Measurements from ENCODE around the gene MLLT11.

The MLLT11 gene

GRCh38 chr1:151060007-151060656, at the start of gene MLLT11:
MLLT11 (plus strand) TSS chr1:151060397; CDS start chr1:151067225, 6,828 bp downstream.
- DNase-seq = peak; percentile 85

- DNase-seq = peak; percentile 23
These were observed 48.9 kb upstream of the MLLT11 start for GRCh38 chr1:151011154-151011850.

DNA sequence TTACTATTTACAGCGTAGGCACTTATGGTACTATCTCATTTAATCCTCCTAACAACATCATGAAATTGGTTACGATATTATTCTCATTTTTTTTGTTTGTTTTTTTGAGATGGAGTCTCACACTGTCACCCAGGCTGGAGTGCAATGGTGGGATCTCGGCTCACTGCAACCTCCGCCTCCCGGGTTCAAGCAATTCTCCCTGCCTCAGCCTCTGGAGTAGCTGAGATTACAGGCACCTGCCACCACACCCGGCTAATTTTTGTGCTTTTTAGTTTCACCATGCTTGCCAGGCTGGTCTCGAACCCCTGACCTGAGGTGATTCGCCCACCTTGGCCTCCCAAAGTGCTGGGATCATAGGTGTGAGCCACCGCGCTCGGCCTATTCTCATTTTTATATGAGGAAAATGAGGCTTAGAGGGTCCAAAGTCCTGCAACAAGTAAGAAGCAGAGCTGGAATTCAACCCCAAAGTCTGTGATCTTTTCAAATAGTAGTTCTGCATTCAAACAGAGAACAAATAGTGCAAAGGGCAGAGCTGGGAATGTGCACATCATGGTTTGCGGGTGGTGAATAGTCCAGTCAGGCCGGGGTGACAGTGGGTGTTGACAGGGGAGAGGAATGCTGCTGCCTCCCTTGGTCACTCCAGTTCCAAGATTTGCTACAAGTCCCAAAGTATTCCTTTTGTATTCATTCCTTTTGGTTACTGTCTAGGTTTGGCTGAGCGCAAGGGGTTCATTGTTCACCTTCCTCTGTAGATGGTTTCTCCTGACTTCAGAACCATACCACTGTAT, 47.3 kb upstream of the MLLT11 start:
- no peak for DNase-seq

- DNase-seq = no peak
These were observed 46.7 kb upstream of the MLLT11 start for GRCh38 chr1:151013518-151013917.

DNA sequence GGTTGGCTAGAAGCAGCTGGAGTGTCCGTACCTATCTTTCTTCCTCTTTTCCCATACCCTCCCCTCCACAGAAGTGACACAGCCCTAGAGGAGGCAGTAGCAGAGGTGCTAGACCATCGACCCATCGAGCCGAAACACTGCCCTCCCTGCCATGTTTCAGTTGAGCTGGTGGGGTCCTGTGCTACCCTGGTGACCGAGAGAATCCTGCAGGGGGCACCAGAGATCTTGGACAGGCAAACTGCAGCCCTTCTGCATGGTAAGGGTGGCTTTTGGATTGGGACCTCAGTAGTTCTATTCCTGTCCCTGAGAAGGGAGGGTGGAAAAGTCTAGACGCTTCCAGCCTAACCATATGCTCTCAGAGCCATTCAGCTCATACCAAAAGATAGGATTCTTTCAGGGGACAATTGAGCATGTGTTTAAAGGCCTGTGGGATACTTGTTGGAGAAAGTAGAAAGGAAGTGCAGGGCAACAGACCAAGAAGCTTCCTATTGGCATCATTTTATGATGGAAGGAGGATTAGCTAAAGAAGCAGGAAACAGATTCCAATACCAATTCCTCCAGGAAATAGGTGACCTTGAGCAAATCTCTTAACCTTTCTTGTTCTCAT, 35.6 kb upstream of the MLLT11 start:
- DNase-seq = peak; percentile 59

GRCh38 chr1:151026460-151026859, 33.7 kb upstream of the MLLT11 start:
- no peak for DNase-seq

- no peak for DNase-seq
These were observed 28.0 kb upstream of the MLLT11 start for GRCh38 chr1:151032164-151032563.

DNA sequence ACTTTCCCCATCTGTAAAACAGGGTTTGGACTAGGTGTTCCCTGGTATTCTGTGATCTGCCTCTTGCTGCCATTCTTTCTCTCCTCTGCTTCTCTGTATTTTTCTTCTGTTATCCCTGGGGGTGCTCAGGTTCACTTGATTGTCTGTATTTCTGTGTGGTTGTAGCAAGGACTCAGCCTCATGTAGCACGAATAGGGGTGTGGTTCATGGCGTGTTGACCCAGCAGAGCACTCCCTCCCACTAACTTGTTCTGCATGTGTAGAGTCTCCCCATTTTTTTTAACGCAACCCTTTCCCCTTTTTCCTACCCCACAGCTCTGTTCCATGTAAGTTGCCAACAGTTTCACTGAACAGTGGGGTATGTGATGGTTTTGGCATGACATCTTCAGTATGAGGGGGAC, 25.0 kb upstream of the MLLT11 start:
- no peak for DNase-seq

GRCh38 chr1:151036356-151036755, 23.8 kb upstream of the MLLT11 start, which contains the start of gene BNIPL:
BNIPL (plus strand) TSS chr1:151036586; CDS start chr1:151036726, 140 bp downstream.
- no peak for DNase-seq

- no peak for DNase-seq
These were observed 23.2 kb upstream of the MLLT11 start for GRCh38 chr1:151037032-151037431.

DNA sequence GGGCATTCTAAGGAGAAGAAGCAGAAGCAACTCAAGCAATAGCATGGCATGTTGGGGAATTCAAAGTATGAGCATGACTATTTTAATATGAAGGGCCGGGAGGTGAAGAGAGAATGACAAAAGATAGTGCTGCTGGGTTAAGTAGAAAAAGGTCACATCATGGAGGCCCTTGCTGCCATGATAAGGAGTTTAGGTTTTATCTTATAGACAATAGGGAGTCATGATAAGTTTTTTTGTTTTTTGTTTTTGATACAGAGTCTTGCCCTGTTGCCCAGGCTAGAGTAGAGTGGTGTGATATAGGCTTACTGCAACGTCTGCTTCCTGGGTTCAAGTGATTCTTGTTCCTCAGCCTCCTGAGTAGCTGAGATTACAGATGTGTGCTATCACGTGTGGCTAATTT, 20.7 kb upstream of the MLLT11 start:
- no peak for DNase-seq

- DNase-seq = no peak
These were observed 17.0 kb upstream of the MLLT11 start for GRCh38 chr1:151043163-151043562.

GRCh38 chr1:151047591-151047924, 12.6 kb upstream of the MLLT11 start, which contains the start of gene C1orf56:
C1orf56 (plus strand) TSS chr1:151047751; CDS start chr1:151047848, 97 bp downstream.
- peak; percentile 71 for DNase-seq

- peak; percentile 67 for DNase-seq
These were observed 12.1 kb upstream of the MLLT11 start for GRCh38 chr1:151047925-151048644.

DNA sequence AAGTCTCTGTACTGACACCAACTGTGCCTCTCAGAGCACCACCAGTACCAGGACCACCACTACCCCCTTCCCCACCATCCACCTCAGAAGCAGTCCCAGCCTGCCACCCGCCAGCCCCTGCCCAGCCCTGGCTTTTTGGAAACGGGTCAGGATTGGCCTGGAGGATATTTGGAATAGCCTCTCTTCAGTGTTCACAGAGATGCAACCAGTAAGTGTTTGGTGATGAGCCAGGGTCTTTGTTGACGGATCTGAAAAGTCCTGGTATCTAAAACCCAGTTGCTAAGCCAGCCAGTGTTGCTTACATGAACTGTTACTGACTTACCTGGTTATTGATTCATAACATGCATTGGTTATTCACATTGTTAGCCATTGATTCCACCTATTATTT, 11.6 kb upstream of the MLLT11 start:
- no peak for DNase-seq

DNA sequence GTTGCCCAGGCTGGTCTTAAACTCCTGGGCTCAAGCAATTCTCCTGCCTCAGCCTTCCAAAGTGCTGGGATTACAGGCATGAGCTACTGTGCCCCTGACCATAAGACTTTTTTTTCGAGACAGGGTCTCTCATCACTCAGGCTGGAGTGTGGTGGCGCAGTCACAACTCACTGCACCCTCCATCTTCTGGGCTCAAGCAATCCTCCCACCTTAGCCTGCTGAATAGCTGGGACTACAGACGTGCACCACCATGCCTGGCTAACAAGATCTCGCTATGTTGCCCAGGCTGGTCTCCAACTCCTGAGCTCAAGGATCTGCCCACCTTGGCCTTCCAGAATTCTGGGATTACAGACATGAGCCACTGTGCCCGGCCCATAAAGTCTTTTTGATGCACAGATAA, 10.7 kb upstream of the MLLT11 start:
- DNase-seq = no peak

GRCh38 chr1:151050051-151050688, 10.0 kb upstream of the MLLT11 start:
- DNase-seq = no peak

DNA sequence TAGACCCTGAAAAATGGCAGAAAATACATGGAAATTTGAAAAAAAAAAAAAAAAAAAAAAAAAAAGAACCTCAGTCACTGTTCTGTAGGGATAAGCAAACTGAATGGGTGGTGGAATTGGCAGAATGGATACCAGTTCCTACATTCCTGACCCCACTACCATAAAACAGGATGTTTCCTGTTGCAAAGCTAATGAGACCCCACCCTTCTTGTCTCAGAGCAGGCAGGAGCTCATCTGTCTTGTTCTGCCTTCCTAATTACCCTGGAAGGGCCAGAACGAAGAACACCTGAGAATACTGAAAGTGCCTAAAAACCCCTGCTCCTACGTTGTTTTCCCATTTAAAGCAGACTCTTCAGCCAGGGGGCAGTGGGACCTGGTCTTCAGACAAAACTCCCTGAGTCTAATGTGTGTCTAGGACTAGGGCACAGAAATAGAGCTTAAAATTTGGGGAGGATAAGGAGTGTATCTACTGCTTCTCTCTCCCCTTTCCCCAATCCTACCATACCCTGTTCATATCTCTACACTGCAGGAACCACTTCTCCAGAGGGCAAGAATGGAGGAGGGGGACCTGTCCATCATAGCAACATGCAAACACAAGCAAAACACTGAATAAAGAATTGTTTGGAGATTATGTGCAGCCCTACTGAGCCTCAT, 8.7 kb upstream of the MLLT11 start:
- no peak for DNase-seq

DNA sequence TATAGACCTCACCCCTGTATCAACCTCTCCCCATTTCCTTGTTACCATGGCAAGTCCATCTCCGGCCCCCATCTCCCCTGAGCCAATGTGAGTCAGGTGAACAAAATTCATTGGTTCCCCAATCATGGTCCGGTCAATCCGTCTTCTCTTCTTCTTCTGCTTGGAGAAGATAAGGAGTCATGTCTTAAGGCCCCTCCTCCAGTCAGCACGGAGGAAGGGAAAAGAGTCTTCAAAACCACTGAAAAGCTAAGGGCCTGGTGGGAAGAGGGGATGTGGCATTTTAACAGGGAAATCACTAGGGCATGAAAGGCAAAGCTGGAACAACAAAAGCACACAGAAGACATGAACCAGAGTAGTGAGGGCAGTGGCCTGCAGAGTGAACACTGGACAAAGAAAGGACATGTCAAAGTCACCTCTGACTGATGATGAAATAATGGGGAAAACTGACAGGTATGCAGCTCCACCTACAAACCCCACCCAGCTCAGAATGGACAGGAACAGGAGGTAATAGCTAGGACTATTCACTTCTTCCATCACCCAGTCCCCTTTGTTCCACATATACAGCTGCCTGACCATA, 5.1 kb upstream of the MLLT11 start:
- no peak for DNase-seq

DNA sequence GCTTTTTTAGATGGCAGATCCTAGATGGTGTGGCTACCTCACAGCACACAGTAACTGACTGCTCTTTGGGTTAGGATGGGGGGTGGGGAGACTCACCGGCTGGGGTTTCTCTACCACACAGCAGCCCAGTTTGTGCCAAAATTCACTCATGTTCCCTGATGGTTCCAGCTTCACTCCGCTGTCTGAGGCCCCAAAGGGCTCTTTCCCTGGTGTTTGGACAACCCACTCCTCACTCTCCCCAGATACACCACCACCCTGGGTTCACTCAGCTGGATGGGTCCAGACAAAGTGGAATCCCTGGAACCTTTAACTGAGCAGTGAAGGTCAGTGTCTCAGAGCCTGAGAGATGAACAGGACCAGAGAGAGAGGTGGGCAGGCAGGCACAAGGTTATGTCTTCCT, 4.6 kb upstream of the MLLT11 start:
- no peak for DNase-seq

DNA sequence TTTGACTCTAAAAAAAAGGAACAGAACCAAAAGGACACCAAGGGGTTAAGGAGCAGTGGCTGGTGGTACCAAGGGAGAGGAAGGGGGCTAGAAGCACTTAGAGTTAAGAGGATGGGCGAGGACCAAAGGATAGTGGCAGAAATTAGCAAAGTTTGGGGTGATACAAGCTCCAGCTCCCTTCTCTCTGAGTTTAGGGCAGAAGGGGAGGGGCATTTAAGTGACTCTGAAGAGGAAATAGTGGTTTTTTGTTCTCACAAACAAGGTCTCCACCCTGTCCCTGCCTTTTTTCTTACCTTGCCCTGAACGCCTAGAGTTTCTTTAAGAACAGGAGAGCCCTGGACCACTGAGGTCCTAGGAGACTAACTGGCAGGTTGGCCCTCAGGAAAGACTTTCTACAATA, 4.0 kb upstream of the MLLT11 start:
- DNase-seq = no peak
